Activated CD8-positive, alpha-beta memory T cell treated with anti-CD3 and anti-CD28 coated beads, Interleukin-2, amount 50 U/mL, for 24 hours (primary cell): Measurements from ENCODE around the gene MAN1C1.
A peak's percentile ranks its signal among the peaks of the same experiment; 100 is the strongest.

Source experiments
- DNase-seq: peaks from one replicate; pipeline ENCODE4 v3.0.0-alpha.2; 2020; ENCODE audit errors: extremely low read depth

MAN1C1 gene

GRCh38 chr1:25817840-25818501 is 201.4 kb downstream of the MAN1C1 start:
- DNase-seq: no peak

DNA sequence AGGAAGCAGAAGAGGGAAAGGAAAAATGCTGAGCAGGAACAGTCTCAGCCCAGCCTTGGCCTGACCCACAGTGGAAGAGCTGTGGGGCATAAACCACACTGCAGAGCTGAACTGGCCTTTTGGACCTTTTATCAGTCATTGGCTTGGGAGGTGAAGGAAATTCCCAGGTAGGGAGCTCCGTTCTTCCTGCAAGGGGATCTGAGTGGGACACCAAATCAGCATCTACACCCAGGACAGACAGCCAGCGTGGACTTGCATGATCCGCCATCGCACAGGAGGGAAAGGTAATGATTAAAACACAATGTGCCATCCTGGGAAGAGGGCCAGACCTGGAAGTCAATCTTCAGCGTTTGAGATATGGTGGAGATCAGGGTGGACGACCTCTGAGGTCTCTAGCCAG is 202.0 kb downstream of the MAN1C1 start:
- no peak for DNase-seq

GRCh38 chr1:25819491-25820246 is 203.1 kb downstream of the MAN1C1 start, which contains the start of gene MTFR1L:
MTFR1L (plus strand) TSS chr1:25819954; CDS start chr1:25823105, 3,151 bp downstream.
- peak; percentile 84 for DNase-seq

GRCh38 chr1:25820247-25821111 is 203.9 kb downstream of the MAN1C1 start:
- peak; percentile 37 for DNase-seq

GRCh38 chr1:25821112-25821476 is 204.5 kb downstream of the MAN1C1 start:
- no peak for DNase-seq

DNA sequence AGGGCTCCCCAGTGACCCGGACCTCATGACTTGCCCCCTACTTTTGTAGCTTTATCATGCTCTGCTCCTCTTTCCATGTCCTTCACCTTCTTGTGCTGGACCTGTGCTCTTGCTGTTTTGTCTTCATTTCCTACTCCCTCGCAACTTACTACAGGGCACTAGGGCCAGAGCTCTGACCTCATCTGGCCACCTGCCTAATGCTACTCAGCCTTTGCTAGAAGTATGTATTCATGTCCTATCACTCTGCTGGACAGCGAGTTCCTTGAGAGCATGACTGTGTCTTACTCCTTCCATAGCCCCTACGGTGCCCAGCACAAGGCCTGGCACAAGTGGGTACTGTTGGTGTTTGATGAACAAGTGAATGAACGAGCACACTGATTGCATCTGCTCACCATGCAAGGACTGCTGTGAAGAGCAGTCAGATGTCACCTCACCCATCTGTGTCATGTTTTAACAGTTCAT is 205.1 kb downstream of the MAN1C1 start:
- DNase-seq: no peak

DNA sequence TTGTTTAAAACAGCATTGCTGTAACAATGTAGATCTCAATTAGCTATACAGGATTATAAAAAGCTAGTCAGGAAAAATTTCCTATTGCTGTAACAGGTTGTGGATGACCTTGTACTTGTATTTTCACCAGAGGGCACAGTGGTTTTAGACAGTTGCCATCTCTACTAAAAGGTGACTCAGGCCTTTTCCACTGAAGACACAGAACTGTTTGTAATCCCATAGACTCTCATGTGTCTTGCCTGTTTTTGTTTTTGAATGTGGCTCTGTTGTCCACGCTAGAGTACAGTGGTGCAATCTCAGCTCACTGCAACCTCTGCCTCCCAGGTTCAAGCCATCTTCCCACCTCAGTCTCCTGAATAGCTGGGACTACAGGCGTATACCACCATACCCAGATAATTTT is 209.0 kb downstream of the MAN1C1 start:
- DNase-seq: no peak

GRCh38 chr1:25826571-25826970 is 210.0 kb downstream of the MAN1C1 start:
- no peak for DNase-seq

- no peak for DNase-seq
Observed at GRCh38 chr1:25828491-25828890, 211.9 kb downstream of the MAN1C1 start.

DNA sequence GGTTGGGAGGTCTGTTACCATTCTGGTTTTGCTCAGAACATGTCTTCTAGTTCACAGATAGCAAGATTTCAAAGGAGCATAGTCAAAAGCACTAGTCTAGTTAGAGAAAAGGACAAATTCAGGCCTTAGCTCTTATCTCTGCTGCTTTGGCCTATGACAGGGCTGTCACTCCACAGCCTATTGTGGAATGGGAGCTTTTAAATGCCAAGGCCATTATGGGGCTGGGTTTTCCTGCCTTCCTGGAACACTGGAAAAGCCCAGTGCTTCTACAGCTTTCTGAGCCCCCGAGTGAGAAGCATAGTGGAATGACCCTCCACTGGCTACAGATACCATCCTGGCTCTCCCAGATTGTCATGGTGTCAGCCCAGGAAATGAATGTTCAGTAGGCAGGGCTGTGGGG is 212.5 kb downstream of the MAN1C1 start:
- DNase-seq: no peak

DNA sequence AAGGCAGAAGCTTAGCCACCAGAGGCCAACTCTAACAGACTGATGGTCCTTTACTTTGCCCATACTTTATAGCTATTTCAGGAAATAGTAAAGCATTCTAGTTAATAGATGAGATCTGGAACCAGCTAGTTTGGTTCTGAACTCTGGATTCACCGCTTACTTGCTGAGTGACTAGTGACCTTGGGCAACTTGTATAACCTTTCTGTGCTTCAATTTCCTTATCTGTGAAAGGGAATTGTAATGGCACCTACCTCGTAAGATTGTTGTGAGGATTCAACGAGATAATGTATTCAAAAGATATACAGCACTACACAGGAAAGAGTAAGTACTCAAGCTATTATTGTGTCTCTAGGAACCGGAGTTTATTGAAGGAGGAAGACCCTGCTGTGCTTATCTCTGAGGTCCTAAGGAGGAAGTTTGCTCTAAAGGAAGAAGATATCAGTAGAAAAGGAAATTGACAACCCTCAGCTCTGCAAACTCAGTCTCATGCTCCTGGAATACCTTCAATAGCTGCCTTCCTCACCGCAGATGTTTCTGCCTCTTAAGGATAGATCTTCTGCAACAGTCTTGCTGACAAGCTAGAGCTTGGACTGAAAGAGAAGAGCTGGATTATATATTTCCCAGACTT is 215.1 kb downstream of the MAN1C1 start:
- no peak for DNase-seq

DNA sequence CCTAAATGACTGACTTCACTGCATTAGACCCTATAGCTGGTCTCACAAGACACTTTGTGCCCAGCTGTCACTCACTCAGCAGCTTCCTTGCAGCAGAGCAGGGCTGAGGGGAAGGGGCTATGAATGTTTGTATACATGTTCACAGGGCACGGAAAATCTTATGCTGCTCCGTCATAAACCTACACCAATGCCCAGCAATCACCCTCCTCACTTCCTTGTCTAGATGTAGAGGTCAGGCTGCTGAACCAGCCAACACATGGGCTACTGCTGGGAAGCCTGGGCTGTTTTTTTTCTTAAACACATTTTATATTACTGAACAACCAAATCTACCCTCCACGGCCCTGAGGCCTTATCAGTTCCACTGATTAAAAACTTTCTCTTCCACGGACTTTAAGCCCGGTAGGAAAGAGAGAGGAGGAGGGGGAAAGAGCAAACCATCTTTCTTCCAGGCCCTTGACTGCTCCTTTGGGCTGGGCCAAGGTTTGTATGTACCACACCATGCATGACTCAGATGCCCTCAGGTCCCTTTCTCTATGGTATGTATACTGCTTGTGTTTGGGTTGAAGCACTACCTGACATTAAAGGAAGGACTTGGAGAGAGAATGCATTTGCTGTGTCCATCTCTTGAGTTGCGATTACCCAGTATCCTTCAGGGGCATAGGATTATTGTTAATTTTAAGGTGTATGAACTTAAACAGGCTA is 215.9 kb downstream of the MAN1C1 start:
- DNase-seq: no peak

DNA sequence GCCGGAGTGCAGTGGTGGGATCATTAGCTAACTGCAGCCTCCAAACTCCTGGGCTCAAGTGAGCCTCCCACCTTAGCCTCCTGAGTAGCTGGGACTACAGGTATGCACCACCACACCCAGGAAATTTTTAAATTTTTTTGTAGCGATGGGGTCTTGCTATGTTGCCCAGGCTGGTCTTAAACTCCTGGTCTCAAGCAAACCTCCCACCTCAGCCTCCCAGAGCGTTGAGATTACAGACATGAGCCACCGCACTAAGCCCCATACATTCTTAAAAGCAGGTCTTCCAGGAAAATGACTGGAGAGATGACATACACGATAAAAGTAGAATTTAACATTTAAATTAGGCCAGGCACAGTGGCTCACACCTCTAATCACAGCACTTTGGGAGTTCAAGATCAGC is 216.6 kb downstream of the MAN1C1 start:
- no peak for DNase-seq
